Epithelial cell of esophagus (primary cell): ENCODE measurements around the gene ARAF.
A peak's percentile ranks its signal among the peaks of the same experiment; 100 is the strongest.

Experiments used
- DNase-seq: peaks from one replicate; pipeline ENCODE4 v3.0.0; 2010; ENCODE audit warnings: low read depth
- H3K4me3 ChIP-seq: 2 replicates; pipeline ENCODE4 v1.5.1; 2011; ENCODE audit warnings: mild to moderate bottlenecking, low read length, control low read depth
- TF ChIP-seq, protein P1 (sequence below): IDR thresholded peaks from 2 replicates; pipeline ENCODE4 v1.5.1; 2011; ENCODE audit warnings: low read depth, mild to moderate bottlenecking, low read length, control low read depth, inconsistent platforms; ENCODE audit not compliant: insufficient read depth; ENCODE audit errors: missing control alignments

Gene ARAF

GRCh38 chrX:47610511-47610910 is 49.5 kb downstream of the ARAF start:
- DNase-seq, result no peak
- no peak overlapping the region for H3K4me3 ChIP-seq
- TF ChIP-seq, protein P1, sequence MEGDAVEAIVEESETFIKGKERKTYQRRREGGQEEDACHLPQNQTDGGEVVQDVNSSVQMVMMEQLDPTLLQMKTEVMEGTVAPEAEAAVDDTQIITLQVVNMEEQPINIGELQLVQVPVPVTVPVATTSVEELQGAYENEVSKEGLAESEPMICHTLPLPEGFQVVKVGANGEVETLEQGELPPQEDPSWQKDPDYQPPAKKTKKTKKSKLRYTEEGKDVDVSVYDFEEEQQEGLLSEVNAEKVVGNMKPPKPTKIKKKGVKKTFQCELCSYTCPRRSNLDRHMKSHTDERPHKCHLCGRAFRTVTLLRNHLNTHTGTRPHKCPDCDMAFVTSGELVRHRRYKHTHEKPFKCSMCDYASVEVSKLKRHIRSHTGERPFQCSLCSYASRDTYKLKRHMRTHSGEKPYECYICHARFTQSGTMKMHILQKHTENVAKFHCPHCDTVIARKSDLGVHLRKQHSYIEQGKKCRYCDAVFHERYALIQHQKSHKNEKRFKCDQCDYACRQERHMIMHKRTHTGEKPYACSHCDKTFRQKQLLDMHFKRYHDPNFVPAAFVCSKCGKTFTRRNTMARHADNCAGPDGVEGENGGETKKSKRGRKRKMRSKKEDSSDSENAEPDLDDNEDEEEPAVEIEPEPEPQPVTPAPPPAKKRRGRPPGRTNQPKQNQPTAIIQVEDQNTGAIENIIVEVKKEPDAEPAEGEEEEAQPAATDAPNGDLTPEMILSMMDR, result no peak

- no peak for DNase-seq
- H3K4me3 ChIP-seq, result no peak overlapping the region
- TF ChIP-seq, protein P1, result no peak
These were observed 50.5 kb downstream of the ARAF start for GRCh38 chrX:47611489-47611888.

DNA sequence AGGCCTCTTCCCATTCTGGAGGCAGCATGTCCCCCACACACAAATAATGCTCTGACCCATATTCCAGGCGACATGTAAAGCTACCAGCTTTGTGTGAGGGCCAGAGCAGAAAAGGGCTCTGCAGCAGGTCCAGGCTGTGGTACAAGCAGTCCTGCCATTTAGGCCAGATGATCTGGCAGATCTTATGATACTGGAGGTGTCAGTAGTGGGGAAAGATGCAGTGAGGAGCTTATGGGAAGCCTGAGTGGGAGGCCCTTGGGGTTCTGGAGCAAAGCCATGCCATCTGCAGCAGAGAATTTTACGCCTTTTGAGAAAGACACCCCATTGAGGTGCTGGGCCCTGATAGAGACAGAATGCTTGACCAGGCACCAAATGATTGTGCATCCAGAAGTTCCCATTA is 50.9 kb downstream of the ARAF start:
- no peak overlapping the region for H3K4me3 ChIP-seq
- no peak for DNase-seq
- TF ChIP-seq, protein P1, result no peak

GRCh38 chrX:47612418-47612817 is 51.4 kb downstream of the ARAF start:
- H3K4me3 ChIP-seq, result no peak overlapping the region
- no peak for DNase-seq
- TF ChIP-seq, protein P1, result no peak

- DNase-seq, result peak; percentile 9
- TF ChIP-seq, protein P1, result no peak
These were observed 52.1 kb downstream of the ARAF start for GRCh38 chrX:47613082-47613481.

DNA sequence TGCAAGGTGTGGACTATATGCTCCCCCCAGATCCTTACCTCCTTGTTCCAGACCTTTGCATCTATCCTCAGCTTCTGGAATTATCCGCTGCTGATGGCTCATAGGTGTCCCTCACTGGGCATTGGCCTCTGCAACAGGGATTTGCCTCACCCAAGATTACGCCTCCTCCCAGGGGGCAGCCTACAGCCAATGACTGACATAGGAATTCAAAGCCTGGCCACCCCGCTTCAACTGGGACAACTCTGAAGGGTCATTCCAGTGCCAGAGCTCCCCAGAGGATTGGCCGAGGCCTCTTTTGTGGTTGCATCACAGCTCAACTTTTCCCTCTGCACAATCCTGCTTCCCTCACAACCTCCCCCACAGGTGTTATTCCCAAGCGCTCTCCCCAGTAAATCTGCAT is 53.6 kb downstream of the ARAF start:
- TF ChIP-seq, protein P1, result no peak
- no peak for DNase-seq
- no peak overlapping the region for H3K4me3 ChIP-seq

More at GRCh38 chrX:47613082-47613481, 52.1 kb downstream of the ARAF start:
- no peak overlapping the region for H3K4me3 ChIP-seq

GRCh38 chrX:47618923-47619485 is 58.0 kb downstream of the ARAF start:
- H3K4me3 ChIP-seq, result no peak overlapping the region
- no peak for DNase-seq

More at GRCh38 chrX:47618923-47619485, 58.0 kb downstream of the ARAF start:
- TF ChIP-seq, protein P1, result no peak
